ENCODE results near the gene LSM7.

LSM7 gene

DNA sequence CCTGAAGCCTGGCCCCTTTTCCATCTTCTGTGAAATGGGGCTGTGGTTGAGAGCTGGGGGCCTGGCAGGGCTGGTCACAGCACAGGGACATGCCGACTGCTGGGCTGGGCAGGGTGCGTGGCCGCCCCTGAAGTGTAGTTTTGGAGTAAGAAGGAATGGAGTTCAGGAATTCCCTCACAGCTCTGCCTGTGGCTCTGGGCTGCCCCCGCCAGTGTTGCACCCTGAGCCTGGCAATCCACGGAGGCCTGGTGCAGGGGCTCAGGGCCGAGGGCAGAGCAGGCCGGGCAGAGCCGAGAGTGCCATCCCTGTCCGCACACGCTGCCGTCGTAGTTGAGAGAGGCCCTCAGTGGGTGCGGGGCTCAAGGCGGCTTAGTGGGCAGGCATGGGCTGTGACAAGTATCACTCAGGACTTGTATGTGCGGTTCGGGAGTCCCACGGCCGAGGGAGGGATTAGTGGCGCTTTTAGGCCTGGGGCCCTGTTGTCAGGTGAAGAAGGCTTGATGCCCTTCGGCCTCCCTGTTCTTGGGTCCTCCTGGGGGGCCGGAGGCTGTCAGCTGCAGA is 9.7 kb upstream of the LSM7 start:
- DNase-seq (ENCODE audit: low read depth), result no peak

DNA sequence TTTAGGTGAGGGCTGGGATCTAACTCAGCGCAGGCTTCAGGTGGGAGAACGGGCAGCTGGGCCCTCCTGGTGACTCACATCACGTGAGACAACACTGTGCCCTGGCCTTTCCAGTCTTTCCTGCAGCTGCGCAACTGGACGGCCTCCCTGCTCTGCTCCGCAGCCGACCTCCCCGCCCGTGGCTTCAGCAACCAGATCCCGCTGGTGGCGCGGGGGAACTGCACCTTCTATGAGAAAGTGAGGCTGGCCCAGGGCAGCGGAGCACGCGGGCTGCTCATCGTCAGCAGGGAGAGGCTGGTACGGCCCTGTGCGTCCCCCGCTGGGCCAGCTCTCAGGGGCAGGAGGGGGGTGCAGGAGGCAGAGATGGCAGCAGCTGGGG is 8.9 kb upstream of the LSM7 start:
- DNase-seq (ENCODE audit: low read depth), result no peak

DNA sequence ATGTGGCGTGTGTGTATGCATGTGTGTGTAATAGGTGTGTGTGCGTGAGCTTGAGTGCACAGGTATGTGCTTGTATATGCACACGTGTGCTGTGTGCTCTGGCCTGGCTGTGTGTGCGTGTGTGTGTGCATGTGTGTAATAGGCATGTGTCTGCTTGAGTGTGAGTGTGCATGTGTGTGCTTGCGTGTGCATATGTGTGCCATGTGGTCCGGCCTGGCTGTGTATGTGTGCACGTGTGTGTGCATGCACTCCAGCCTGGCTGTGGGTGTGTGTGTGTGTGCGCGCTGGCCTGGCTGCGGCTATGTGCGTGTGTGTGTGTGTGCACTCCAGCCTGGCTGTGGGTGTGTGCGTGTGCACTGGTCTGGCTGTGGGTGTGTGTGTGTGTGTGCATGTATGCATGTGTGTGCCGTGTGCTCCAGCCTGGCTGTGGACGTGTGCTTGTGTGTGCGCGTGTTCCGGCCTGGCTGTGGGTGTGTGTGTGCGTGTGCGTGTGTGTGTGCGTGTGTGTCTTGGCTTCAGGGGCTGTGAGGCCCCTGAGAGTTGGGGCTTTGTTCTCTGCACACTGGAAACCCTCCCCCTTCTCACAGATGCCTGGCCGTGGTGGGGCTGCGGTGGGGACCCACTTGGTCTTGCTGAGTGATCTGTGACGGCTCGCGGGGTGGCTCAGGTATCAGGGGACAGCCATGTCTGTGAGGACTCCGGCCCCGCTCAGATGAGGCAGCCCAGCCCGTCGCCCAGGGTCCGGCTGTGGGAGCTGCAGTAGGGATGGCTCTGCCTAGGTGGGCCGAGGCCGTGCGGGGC is 8.3 kb upstream of the LSM7 start:
- no peak for DNase-seq (ENCODE audit: low read depth)

DNA sequence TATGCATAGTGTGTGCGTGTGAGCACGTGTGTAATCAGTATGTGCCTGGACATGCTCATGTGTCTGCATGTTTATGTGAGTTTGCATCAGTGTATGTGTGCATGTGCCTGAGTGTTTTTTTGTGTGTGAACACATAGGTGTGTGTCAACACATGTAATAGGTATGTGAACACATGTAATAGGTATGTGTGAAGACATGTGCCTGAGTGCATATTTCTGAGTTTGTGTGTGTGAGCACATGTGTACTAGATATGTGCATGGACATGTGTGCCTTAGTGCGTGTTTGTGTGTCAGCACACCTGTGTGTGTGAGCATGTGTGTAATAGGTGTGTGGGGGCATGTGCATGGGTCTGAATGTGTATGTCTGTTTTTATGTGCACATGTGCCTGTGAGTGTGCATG is 7.5 kb upstream of the LSM7 start:
- DNase-seq (ENCODE audit: low read depth), result no peak

DNA sequence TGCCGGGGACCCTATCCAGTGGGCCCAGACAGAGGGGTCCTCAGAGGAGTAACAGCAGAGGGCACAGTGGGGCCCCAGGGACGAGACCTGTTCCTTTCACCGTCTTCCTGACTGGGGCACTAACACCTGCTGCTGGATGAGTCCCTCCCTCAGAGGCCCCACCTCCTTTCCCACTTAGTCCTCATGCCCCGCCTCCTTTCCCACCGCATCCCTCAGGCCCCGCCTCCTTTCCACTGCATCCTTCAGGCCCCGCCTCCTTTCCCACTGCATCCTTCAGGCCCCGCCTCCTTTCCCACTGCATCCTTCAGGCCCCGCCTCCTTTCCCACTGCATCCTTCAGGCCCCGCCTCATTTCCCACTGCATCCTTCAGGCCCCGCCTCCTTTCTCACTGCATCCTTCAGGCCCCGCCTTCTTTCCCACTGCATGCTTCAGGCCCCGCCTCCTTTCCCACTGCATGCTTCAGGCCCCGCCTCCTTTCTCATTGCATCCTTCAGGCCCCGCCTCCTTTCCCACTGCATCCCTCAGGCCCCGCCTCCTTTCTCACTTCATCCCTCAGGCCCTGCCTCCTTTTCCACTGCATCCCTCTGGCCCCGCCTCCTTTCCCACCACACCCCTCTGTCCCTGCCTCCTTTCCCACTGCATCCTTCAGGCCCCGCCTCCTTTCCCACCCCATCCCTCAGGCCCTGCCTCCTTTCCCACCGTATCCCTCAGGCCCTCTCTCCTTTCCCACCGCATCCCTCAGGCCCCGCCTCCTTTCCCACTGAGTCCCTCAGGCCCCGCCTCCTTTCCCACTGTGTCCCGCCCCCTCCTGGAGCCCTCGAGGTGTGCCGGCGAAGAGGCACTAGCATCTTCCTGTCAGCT is 6.8 kb upstream of the LSM7 start:
- no peak for DNase-seq (ENCODE audit: low read depth)

- no peak for DNase-seq (ENCODE audit: low read depth)
Measured at GRCh38 chr19:2334426-2334825, 6.0 kb upstream of the LSM7 start.

DNA sequence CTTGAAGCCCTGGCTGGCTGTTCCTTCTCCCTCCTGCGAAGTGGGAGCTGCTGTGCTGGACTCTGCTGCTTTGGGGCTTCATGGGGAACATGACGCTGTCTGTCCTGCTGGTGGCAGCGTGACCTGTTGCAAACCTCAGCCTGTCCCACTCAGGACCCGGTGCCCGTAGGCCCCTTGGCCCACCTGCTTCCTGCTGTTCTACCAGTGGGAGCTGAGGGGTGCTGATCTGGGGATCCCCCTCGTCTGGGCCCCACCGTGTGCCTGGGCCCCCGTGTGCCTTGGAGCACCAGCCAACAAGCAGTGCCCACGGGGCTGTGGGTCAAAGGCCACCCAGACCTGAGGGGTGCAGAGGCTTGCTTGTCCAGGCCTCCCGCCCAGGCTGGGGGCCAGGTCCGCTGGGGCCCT is 5.4 kb upstream of the LSM7 start:
- DNase-seq (ENCODE audit: low read depth), result no peak

GRCh38 chr19:2333027-2333806 is 4.8 kb upstream of the LSM7 start:
- DNase-seq (ENCODE audit: low read depth), result no peak

GRCh38 chr19:2332341-2333026 is 4.1 kb upstream of the LSM7 start:
- DNase-seq (ENCODE audit: low read depth), result no peak

GRCh38 chr19:2331601-2332246 is 3.3 kb upstream of the LSM7 start:
- DNase-seq (ENCODE audit: low read depth), result no peak

GRCh38 chr19:2330632-2331284 is 2.4 kb upstream of the LSM7 start:
- no peak for DNase-seq (ENCODE audit: low read depth)

- no peak for DNase-seq (ENCODE audit: low read depth)
Measured at GRCh38 chr19:2330255-2330631, 1.9 kb upstream of the LSM7 start.

GRCh38 chr19:2329501-2329916 is 1.1 kb upstream of the LSM7 start:
- DNase-seq (ENCODE audit: low read depth), result no peak

DNA sequence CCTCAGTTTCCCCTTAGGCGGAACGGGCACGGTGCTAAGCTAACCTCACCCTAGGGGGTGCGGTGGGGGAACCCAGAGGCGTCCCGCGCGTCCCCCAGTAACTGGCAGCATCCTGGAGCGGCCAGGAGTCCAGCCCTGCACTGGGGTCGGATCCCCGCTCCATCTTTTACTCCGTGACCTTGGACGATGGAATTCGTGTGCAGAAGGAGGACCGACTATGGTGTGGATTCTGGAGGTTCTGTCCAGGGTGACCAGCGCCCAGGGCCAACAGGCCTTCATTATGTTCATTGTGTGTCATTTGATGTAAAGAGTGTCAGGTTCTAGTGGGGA is 728 bp upstream of the LSM7 start:
- DNase-seq (ENCODE audit: low read depth), result no peak

DNA sequence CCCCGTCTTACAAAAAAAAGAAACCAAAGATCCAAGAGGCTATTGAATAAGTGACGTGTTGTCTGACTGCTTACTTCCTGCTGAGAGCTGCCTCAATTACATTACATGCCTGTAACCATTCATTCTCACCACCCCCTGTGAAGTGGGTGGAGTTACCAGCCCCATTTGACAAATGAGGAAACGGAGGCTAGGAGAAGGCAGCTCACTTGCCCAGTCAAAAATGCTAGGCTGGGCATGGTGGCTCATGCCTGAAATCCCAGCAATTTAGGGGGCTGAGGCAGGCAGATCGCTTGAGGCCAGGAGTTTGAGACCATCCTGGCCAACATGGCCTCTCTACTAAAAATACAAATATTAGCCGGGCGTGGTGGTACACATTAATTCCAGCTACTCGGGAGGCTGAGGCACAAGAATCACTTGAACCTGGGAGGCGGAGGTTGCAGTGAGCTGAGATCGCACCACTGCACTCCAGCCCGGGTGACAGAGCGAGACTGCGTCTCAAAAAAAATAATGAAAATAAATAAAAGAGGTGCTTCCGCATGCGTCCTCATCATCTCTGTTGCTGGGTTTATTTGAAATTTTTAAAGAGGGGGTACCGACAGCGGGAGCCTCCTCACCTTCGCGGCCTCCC is 499 bp downstream of the LSM7 start:
- DNase-seq (ENCODE audit: low read depth), result peak; percentile 68

- no peak for DNase-seq (ENCODE audit: low read depth)
Measured at GRCh38 chr19:2326699-2327360, 1.6 kb downstream of the LSM7 start.

DNA sequence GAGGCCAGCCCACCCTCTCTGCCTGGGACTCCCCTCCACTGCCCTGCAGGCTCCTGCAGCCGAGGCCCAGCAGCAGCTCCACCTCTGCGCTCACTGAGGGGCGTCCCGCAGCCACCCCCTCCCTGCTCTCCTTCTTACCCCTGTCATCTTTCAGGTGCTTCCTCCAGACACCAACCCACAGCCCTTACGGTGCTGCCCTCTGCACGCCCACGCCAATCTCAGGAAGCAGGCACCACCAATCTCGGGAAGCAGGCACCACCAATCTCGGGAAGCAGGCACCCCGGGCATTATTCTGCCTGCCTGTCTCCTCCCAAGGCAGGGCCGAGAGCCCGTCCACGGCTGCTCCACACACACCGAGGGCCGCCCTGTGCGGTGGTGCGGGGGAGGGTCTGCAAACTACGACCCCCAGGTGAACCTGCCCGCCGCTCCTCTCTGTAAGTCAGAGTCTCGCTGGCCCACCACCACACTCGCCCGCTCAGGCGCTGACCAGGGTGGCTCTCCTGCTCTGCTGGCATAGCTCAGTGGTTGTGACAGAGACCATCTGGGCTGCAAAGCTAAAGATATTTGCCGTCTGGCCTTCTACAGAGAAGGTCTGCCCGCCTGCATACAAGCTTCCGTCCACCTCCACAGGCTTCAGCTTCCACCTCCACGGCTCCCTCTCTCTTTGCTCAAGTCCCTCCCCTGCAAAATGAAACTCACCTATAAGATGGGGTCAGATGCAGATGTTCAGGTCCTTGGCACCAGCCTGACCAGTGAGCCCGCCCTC is 2.9 kb downstream of the LSM7 start:
- DNase-seq (ENCODE audit: low read depth), result no peak

- no peak for DNase-seq (ENCODE audit: low read depth)
Measured at GRCh38 chr19:2324220-2324948, 4.0 kb downstream of the LSM7 start.

Data from GM04504 (cell line).